ENCODE measurements around the gene PITRM1. TPM values are rescaled to one million over a fixed set of nuclear protein-coding genes. Genes with fewer than 3 reads are reported as not detected.
A peak's percentile ranks its signal among the peaks of the same experiment; 100 is the strongest.

Gene PITRM1
- polyA plus RNA-seq, 2 of the 4 experiments (the other 2 are of a cell fraction), result 45.9 to 64.5 TPM

GRCh38 chr10:3125527-3126170 lies 46.9 kb downstream of the PITRM1 start:
- ATAC-seq (no peak), DNase-seq (ENCODE audit: low read depth in 1 of 2, low spot score in 1 of 2) (no peak), FAIRE-seq (no peak)
- CTCF ChIA-PET, result interaction anchor here (0.7 to 1.4 kb wide), 3 partner anchors 10 to 81 kb away, joined by 3 to 5 read pairs (median 3); no protein-coding TSS in a partner anchor
- POLR2A ChIA-PET, result no interaction called here
- Histone ChIP-seq H3K4me2 (no peak overlapping the region), H3K4me1 (peaks cover 21% of the 10 kb centered on the region), H3K27ac (peak overlapping the region in 1 of 2 experiments; percentile 37; a peak in 3 of 6 replicates), H3K4me3 (no peak overlapping the region), H3K9me3 (no peaks in the 10 kb centered on the region)
- WGBS (ENCODE audit: missing lambda C conversion rate), result 93% methylated on average over 23 of the region's 24 CpGs
- TF ChIP-seq NFE2L2 (conservative IDR thresholded peaks at IDR 0.05; ENCODE audit: low read length), result no peak
- TF ChIP-seq CEBPB (IDR thresholded peaks at IDR 0.05), result no peak
- TF ChIP-seq CTCF (IDR thresholded peaks at IDR 0.05), result no peak
- TF ChIP-seq HEYL (CRISPR knock-in tag; IDR thresholded peaks at IDR 0.05), result no peak
- TF ChIP-seq EHMT2 (IDR thresholded peaks at IDR 0.05; ENCODE audit: low read depth), result no peak
- TF ChIP-seq HOXB13 (CRISPR knock-in tag; IDR thresholded peaks at IDR 0.05; ENCODE audit: low read depth), result no peak
- TF ChIP-seq CBX2 (IDR thresholded peaks at IDR 0.05; ENCODE audit: borderline replicate concordance, low read depth), result no peak
- TF ChIP-seq FOSB (CRISPR knock-in tag; IDR thresholded peaks at IDR 0.05), result no peak
- TF ChIP-seq, protein P1, sequence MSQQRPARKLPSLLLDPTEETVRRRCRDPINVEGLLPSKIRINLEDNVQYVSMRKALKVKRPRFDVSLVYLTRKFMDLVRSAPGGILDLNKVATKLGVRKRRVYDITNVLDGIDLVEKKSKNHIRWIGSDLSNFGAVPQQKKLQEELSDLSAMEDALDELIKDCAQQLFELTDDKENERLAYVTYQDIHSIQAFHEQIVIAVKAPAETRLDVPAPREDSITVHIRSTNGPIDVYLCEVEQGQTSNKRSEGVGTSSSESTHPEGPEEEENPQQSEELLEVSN (IDR thresholded peaks at IDR 0.05; ENCODE audit: borderline replicate concordance, low read depth), result no peak
- no peak for TF ChIP-seq RFX5 (IDR thresholded peaks at IDR 0.05)
- TF ChIP-seq, protein P2, sequence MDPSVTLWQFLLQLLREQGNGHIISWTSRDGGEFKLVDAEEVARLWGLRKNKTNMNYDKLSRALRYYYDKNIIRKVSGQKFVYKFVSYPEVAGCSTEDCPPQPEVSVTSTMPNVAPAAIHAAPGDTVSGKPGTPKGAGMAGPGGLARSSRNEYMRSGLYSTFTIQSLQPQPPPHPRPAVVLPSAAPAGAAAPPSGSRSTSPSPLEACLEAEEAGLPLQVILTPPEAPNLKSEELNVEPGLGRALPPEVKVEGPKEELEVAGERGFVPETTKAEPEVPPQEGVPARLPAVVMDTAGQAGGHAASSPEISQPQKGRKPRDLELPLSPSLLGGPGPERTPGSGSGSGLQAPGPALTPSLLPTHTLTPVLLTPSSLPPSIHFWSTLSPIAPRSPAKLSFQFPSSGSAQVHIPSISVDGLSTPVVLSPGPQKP (IDR thresholded peaks at IDR 0.05; ENCODE audit: low read depth, low read length), result no peak
- TF ChIP-seq EP300 (IDR thresholded peaks at IDR 0.05), result no peak
- no peak for TF ChIP-seq HDAC2 (IDR thresholded peaks at IDR 0.05)
- TF ChIP-seq CHD4 (IDR thresholded peaks at IDR 0.05; ENCODE audit: borderline replicate concordance), result no peak
- TF ChIP-seq SREBF2 (IDR thresholded peaks at IDR 0.05), result no peak
- TF ChIP-seq RARB (CRISPR knock-in tag; IDR thresholded peaks at IDR 0.05), result no peak
- TF ChIP-seq MYC (IDR thresholded peaks at IDR 0.05; ENCODE audit: borderline replicate concordance, low read length), result no peak
- no peak for TF ChIP-seq PBX3 (IDR thresholded peaks at IDR 0.05)
- TF ChIP-seq POLR2A (IDR thresholded peaks at IDR 0.05; ENCODE audit: low read length), result no peak
- TF ChIP-seq POLR2AphosphoS2 (conservative IDR thresholded peaks at IDR 0.05; ENCODE audit: low read length), result no peak

DNA sequence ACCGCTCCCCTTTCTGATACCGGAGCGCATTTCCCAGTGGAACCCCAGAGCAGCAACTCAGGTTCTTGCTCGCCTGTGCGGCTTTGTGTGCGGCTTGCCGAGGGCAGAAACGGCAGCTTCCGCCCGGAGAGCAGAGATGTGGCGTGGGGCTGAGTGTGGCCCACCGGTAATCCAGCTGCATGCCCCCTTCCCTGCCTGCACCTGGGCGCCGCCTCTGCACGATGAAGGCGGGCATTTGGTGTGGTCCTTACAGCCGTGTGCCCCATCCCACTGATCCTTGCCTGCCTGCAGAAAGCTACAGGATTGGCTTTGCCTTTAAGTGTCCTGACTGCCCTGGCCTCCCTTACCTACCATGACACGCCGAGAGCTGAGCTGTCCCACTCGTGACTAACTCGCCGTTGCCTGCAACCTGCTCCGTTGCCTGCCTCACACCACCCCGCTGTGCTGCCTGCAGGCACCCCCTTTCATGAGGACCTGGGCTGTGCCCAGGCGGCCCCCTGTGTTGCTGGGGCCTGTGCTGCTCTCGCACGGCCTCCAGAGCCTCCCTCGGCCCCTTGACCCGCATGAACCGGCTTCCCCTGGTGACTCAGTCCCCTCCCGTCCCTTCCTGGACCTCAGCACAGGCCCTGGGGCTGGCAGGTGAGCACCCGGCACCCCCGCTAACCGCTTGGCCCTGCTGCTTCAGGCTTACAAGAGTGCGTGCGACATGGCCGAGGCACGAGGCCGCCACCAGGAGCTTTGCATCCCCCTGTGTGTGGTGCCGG lies 48.0 kb downstream of the PITRM1 start:
- Histone ChIP-seq H3K4me3 (no peak overlapping the region), H3K4me2 (no peak overlapping the region), H3K27ac (peak overlapping the region in 1 of 2 experiments; percentile 60; a peak in 2 of 6 replicates), H3K9me3 (no peaks in the 10 kb centered on the region), H3K4me1 (peaks cover 20% of the 10 kb centered on the region; the same call in 2 of the 3 replicates)
- CTCF ChIA-PET, result interaction anchor here (1.0 to 1.4 kb wide), 3 partner anchors 9 to 56 kb away, joined by 3 to 5 read pairs (median 3); no protein-coding TSS in a partner anchor
- DNase-seq (ENCODE audit: low read depth in 1 of 2, low spot score in 1 of 2) (no peak), FAIRE-seq (no peak), ATAC-seq (no peak)
- 95% methylated on average over 26 of the region's 40 CpGs for WGBS (ENCODE audit: missing lambda C conversion rate)
- POLR2A ChIA-PET, result no interaction called here
- TF ChIP-seq MAFK (IDR thresholded peaks at IDR 0.05; ENCODE audit: partially characterized antibody) (no peak), EHMT2 (IDR thresholded peaks at IDR 0.05; ENCODE audit: low read depth) (no peak), HES2 (IDR thresholded peaks at IDR 0.05) (no peak), TFCP2L1 (CRISPR knock-in tag; IDR thresholded peaks at IDR 0.05) (no peak), RARB (CRISPR knock-in tag; IDR thresholded peaks at IDR 0.05) (no peak), ZC3H11A (IDR thresholded peaks at IDR 0.05) (no peak), HOXB5 (CRISPR knock-in tag; IDR thresholded peaks at IDR 0.05) (no peak), ESRRA (IDR thresholded peaks at IDR 0.05; ENCODE audit: borderline replicate concordance, low read length) (no peak), CEBPB (IDR thresholded peaks at IDR 0.05) (no peak), FOSL2 (IDR thresholded peaks at IDR 0.05) (no peak), FOSL2 (CRISPR knock-in tag; IDR thresholded peaks at IDR 0.05) (no peak), RCOR1 (IDR thresholded peaks at IDR 0.05; ENCODE audit: low read depth, low read length) (no peak), USF2 (IDR thresholded peaks at IDR 0.05) (no peak), JUNB (IDR thresholded peaks at IDR 0.05) (no peak), RNF2 (IDR thresholded peaks at IDR 0.05; ENCODE audit: borderline replicate concordance, low read depth) (no peak), KDM1A (IDR thresholded peaks at IDR 0.05; ENCODE audit: low read depth) (no peak), HEYL (CRISPR knock-in tag; IDR thresholded peaks at IDR 0.05) (no peak)
